ENCODE data around the gene ZNF30. TPM values are rescaled to one million over a fixed set of nuclear protein-coding genes. Genes with fewer than 3 reads are reported as not detected.
"Not testable (repeated sequence)": the region's sequence is repeated elsewhere in the genome, so short reads cannot be mapped to it uniquely, and the experiment has no call there.

The ZNF30 gene
- total RNA-seq, 4 donors from 2014 or later: 1.2 to 4.3 (median 3.1) TPM

DNA sequence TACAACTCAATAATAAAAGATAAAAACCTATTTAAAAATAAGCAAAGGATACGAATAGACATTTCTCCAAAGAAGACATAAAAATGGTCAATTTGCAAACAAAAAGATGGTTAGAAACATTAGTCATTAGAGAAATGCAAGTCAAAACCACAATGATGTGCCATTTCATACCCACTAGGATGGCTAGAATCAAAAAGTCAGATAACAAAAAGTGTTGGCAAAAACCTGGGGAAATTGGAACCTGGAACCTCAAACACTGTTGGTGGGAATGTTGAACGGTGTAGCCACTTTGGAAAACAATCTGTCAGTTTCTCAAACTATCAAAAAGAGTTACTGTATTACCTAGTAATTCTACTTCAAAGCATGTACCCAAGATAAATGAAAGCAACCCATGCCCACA is 26.5 kb upstream of the ZNF30 start:
- H3K4me3 ChIP-seq: no peak overlapping the region
- no peak for DNase-seq (ENCODE audit: low spot score in 2 of 2)
- WGBS, 2 donors: 64 to 72% methylated on average over 2 of the region's 2 CpGs
- TF ChIP-seq, protein P1, sequence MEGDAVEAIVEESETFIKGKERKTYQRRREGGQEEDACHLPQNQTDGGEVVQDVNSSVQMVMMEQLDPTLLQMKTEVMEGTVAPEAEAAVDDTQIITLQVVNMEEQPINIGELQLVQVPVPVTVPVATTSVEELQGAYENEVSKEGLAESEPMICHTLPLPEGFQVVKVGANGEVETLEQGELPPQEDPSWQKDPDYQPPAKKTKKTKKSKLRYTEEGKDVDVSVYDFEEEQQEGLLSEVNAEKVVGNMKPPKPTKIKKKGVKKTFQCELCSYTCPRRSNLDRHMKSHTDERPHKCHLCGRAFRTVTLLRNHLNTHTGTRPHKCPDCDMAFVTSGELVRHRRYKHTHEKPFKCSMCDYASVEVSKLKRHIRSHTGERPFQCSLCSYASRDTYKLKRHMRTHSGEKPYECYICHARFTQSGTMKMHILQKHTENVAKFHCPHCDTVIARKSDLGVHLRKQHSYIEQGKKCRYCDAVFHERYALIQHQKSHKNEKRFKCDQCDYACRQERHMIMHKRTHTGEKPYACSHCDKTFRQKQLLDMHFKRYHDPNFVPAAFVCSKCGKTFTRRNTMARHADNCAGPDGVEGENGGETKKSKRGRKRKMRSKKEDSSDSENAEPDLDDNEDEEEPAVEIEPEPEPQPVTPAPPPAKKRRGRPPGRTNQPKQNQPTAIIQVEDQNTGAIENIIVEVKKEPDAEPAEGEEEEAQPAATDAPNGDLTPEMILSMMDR (IDR thresholded peaks at IDR 0.05): no peak
- TF ChIP-seq EP300 (IDR thresholded peaks at IDR 0.05) (no peak), POLR2A (IDR thresholded peaks at IDR 0.05) (no peak)
- no peaks in the 10 kb centered on the region for H3K36me3 ChIP-seq
- no peak overlapping the region for H3K27ac ChIP-seq
- peaks cover 0 to 17% (median 0%) of the 10 kb centered on the region in 4 donors for H3K9me3 ChIP-seq
- H3K27me3 ChIP-seq: peaks cover 0 to 10% of the 10 kb centered on the region in 2 donors
- no peaks in the 10 kb centered on the region for H3K4me1 ChIP-seq

DNA sequence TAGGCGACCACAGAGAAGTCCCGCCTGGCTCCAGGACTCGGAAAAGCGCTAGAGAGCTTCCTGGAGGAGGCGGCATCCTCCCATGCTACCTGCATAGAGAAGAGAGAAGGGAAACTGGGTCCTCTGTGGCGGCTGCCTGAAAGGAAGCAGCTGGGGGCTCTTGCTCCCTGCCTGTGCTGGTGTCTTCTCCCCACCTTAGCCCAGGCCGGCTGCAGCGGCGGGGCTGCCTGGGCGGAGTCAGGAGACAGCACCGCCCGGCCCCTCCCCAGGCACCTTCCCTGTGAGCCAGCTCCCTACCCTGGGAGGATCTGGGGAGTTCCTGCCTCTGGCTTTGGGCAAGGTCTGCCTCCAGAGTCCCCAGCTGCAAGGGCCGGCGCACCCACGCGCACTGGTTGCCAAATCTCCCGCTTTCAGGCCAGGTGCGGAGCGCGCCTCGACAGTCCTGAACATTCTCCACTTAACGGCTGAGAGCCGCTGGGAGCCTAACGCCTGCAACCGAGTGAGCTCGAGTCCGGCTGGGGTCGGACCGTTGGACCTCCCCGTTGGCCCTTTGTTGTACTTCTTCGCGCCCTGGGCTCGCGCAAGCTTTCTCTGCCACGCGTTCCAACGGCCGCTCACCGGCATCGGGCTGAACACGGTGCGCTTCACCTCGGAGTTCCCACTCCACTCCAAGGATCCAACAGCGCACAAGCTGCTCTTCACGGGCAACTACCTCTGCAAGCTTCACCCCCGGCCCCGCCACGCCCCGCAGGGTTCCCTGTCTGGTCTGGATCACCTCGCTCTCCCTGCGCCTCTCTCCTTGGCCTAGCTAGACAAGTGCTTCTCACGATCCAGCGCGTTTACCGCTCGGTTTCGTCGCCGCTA is 21.8 kb upstream of the ZNF30 start:
- Histone ChIP-seq H3K27me3 (peaks cover 0 to 35% of the 10 kb centered on the region in 2 donors), H3K9me3 (no peaks in the 10 kb centered on the region), H3K4me3 (no peak overlapping the region), H3K36me3 (no peaks in the 10 kb centered on the region), H3K27ac (no peak overlapping the region), H3K4me1 (no peaks in the 10 kb centered on the region)
- 4 to 5% methylated on average over 47 to 52 of the region's 59 CpGs for WGBS, 2 donors
- TF ChIP-seq EP300 (IDR thresholded peaks at IDR 0.05) (no peak), POLR2A (IDR thresholded peaks at IDR 0.05) (no peak)
- TF ChIP-seq, protein P1 (IDR thresholded peaks at IDR 0.05): no peak
- DNase-seq (ENCODE audit: low spot score in 2 of 2): no peak

DNA sequence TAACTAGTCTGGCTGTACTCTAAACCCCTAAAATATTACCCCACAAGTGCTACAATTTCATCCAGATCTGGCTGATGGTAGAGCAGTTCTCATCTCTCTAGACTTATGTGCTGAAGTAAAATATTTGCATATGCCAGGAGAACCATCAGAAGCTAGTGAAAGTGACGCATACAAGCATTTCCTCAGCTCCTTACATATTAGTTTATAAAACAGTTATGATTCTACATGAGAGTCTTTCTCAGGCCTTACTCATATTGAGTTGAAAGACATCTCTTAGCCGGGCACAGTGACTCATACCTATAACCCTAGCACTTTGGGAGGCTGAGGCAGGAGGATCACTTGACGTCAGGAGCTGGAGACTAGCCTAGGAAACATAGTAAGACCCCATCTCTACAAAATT is 15.9 kb upstream of the ZNF30 start:
- Histone ChIP-seq H3K27ac (no peak overlapping the region), H3K36me3 (no peaks in the 10 kb centered on the region), H3K27me3 (peaks cover 0 to 19% of the 10 kb centered on the region in 2 donors), H3K9me3 (peaks cover 0 to 22% (median 0%) of the 10 kb centered on the region in 4 donors), H3K4me3 (no peak overlapping the region), H3K4me1 (no peaks in the 10 kb centered on the region)
- no peak for DNase-seq (ENCODE audit: low spot score in 2 of 2)
- WGBS, 2 donors: 87 to 90% methylated on average over 3 of the region's 3 CpGs
- TF ChIP-seq POLR2A (IDR thresholded peaks at IDR 0.05): no peak
- TF ChIP-seq EP300 (IDR thresholded peaks at IDR 0.05): no peak
- TF ChIP-seq, protein P1 (IDR thresholded peaks at IDR 0.05): no peak

DNA sequence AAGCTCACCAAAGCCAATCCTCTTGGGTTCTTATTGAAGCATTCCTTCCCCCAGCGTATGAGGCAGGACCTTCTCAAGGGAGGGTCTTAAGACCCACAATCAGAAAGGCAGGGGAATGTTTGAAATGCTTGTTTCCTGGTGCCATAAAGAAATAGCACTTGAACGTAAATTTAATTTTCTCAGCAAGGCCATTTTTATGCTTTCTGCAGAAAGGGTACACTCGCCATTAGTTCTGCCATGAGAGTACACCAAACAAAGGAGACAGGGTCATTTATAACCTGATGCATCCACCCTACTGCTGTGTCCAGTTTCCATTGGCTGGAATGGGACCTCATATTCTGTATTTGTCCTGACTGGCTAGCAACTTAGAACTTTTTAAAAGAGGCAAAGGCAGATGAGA is 9.6 kb upstream of the ZNF30 start:
- not testable (repeated sequence) for H3K4me3 ChIP-seq; H3K27ac ChIP-seq; DNase-seq (ENCODE audit: low spot score in 2 of 2); H3K4me1 ChIP-seq; H3K27me3 ChIP-seq; H3K36me3 ChIP-seq
- 83 to 91% methylated on average over 3 of the region's 3 CpGs for WGBS, 2 donors
- peaks cover 0 to 45% (median 6%) of the 10 kb centered on the region in 4 donors for H3K9me3 ChIP-seq

DNA sequence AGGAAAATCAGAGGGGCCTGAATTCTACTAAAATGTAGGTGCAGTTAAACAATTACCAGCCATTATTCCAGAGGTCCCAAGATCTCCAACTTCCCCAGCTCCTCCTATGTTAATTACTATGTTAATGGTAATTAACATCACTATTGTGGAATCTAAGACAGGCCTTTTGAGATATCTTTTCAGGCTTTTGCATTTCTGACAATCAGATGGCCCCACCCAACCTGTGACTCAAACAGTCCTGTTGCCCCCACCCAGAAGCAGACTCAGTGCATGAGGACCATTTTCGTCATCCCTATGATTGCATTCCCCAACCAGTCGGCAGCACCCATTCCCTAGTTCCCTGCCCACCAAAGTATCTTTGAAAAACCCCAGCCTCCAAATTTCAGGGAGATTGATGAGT is 8.5 kb upstream of the ZNF30 start:
- no peak for DNase-seq (ENCODE audit: low spot score in 2 of 2)
- Histone ChIP-seq H3K4me1 (no peaks in the 10 kb centered on the region), H3K9me3 (peaks cover 0 to 36% (median 6%) of the 10 kb centered on the region in 4 donors), H3K36me3 (no peaks in the 10 kb centered on the region), H3K27me3 (no peaks in the 10 kb centered on the region), H3K27ac (no peak overlapping the region), H3K4me3 (no peak overlapping the region)
- 84 to 89% methylated on average over 2 of the region's 2 CpGs for WGBS, 2 donors
- TF ChIP-seq EP300 (IDR thresholded peaks at IDR 0.05): no peak
- TF ChIP-seq, protein P1 (IDR thresholded peaks at IDR 0.05): no peak
- no peak for TF ChIP-seq POLR2A (IDR thresholded peaks at IDR 0.05)

DNA sequence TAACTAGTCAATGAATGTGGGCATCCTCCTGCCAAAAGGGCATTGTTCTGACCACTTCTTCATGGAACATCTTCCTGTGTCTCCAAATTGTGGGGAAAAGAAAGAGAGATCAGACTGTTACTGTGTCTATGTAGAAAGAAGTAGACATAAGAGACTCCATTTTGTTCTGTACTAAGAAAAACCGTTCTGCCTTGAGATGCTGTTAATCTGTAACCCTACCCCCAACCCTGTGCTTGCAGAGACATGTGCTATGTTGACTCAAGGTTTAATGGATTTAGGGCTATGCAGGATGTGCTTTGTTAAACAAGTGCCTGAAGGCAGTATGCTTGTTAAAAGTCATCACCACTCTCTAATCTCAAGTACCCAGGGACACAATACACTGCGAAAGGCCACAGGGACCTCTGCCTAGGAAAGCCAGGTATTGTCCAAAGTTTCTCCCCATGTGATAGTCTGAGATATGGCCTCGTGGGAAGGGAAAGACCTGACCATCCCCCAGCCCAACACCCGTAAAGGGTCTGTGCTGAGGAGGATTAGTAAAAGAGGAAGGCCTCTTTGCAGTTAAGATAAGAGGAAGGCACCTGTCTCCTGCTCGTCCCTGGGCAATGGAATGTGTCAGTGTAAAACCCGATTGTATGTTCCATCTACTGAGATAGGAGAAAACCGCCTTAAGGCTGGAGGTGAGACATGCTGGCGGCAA is 6.5 kb upstream of the ZNF30 start:
- H3K4me1 ChIP-seq; DNase-seq (ENCODE audit: low spot score in 2 of 2); H3K27ac ChIP-seq; H3K27me3 ChIP-seq; H3K4me3 ChIP-seq; H3K36me3 ChIP-seq: not testable (repeated sequence)
- H3K9me3 ChIP-seq: peaks cover 0 to 32% (median 6%) of the 10 kb centered on the region in 4 donors
- 76 to 82% methylated on average over 8 of the region's 8 CpGs for WGBS, 2 donors

Data from tibial nerve (tissue), 4 donors.